HCT116 (cell line): ENCODE measurements around the gene WNT2B. TPM values are rescaled to one million over a fixed set of nuclear protein-coding genes. Genes with fewer than 3 reads are reported as not detected.
"Not testable (repeated sequence)": the region's sequence is repeated elsewhere in the genome, so short reads cannot be mapped to it uniquely, and the experiment has no call there.

Experiments used
- ATAC-seq: fragments of 200-7000 bp; cut with Tn5 transposase; 2 replicates; pipeline ENCODE4 v1.9.1; 2020; ENCODE audit warnings: mild to moderate bottlenecking, moderate library complexity
- BruUV-seq: library from RNA; stranded (reverse); fragments of 400-500 nt; replicated peaks from 2 replicates; lab custom pipeline; 2021; lab: Mats Ljungman, UMichigan
- CTCF ChIA-PET: fragments of 300-600 bp; sonication (Branson Sonifier 250); formaldehyde crosslinking; loops from one replicate; lab custom pipeline; 2021; ENCODE audit warnings: antibody characterized with exemption; lab: Charles Lee
- POLR2A ChIA-PET: fragments of 300-600, 350-600 bp; sonication (Branson Sonifier 250); formaldehyde crosslinking; loops from one replicate; lab custom pipeline; 2021; ENCODE audit warnings: antibody characterized with exemption; lab: Charles Lee
- RAD21 ChIA-PET, 2 experiments: fragments of 300-600 bp; sonication (Branson Sonifier 250); formaldehyde crosslinking; loops; one replicate each; lab custom pipeline; 2023; ENCODE audit warnings: low total read pairs in 2 of 2; ENCODE audit not compliant: uncharacterized antibody in 2 of 2, unreplicated experiment in 2 of 2, low non-redundant PET in 1 of 2; lab: Charles Lee
- DNase-seq: peaks from one replicate; pipeline ENCODE4 v3.0.0-alpha.2; 2010; ENCODE audit warnings: low read depth, low spot score
- H2AFZ ChIP-seq: fragments of 200-600 bp; shearing (Covaris generic), sonication (generic); 2 replicates; pipeline ENCODE4 v1.6.1; 2017; ENCODE audit warnings: low read depth, mixed run types, mixed read lengths, antibody characterized with exemption, low read length; ENCODE audit not compliant: poor library complexity, severe bottlenecking
- H3K27ac ChIP-seq: 2 replicates; pipeline ENCODE4 v1.5.1; 2012; ENCODE audit warnings: low read depth, low read length
- H3K27me3 ChIP-seq: fragments of 200-600 bp; sonication (generic); 2 replicates; pipeline ENCODE4 v1.6.1; 2016; ENCODE audit warnings: mixed run types, low read length, mixed read lengths; ENCODE audit not compliant: insufficient read depth
- H3K36me3 ChIP-seq, 2 experiments: fragments of 200-500 bp in 1 of 2; fragments of 200-600 bp in 1 of 2; sonication (Bioruptor generic) in 1 of 2; sonication (generic) in 1 of 2; 2 replicates each; pipeline versions ENCODE4 v1.5.1 to v1.6.1; 2014 to 2016; ENCODE audit warnings: low read length in 2 of 2, inconsistent platforms in 1 of 2, mixed read lengths in 1 of 2, mixed run types in 1 of 2; ENCODE audit not compliant: insufficient read depth in 2 of 2, control insufficient read depth in 1 of 2
- H3K4me1 ChIP-seq, 2 experiments: fragments of 200-600 bp in 1 of 2; sonication (generic) in 1 of 2; 2 replicates each; pipeline versions ENCODE4 v1.5.1 to v1.6.1; 2012 to 2017; ENCODE audit warnings: low read length in 2 of 2, inconsistent platforms in 1 of 2, mild to moderate bottlenecking in 1 of 2, mixed read lengths in 1 of 2, mixed run types in 1 of 2, moderate library complexity in 1 of 2; ENCODE audit not compliant: insufficient read depth in 2 of 2, control insufficient read depth in 1 of 2
- H3K4me2 ChIP-seq: fragments of 200-600 bp; sonication (generic); 2 replicates; pipeline ENCODE4 v1.6.1; 2017; ENCODE audit warnings: mixed run types, low read length, mixed read lengths
- H3K4me3 ChIP-seq, 2 experiments: fragments of 200-600 bp in 1 of 2; sonication (generic) in 1 of 2; replicated peaks in 1 of 2; 2 replicates each; pipeline ENCODE4 v1.5.1; 2011 to 2016; ENCODE audit warnings: low read length in 2 of 2, control low read depth in 1 of 2, low read depth in 1 of 2, mild to moderate bottlenecking in 1 of 2, mixed read lengths in 1 of 2, mixed run types in 1 of 2
- H3K79me2 ChIP-seq: fragments of 200-600 bp; sonication (generic); 2 replicates; pipeline ENCODE4 v1.6.1; 2017; ENCODE audit warnings: mild to moderate bottlenecking, mixed run types, low read length, moderate library complexity, mixed read lengths; ENCODE audit not compliant: insufficient read depth
- H3K9ac ChIP-seq: fragments of 200-600 bp; sonication (generic); 2 replicates; pipeline ENCODE4 v1.6.1; 2016; ENCODE audit warnings: low read length, mixed read lengths
- H3K9me2 ChIP-seq: fragments of 200-600 bp; sonication (generic), shearing (Covaris generic); 2 replicates; pipeline ENCODE4 v1.6.1; 2017; ENCODE audit warnings: mixed run types, mild to moderate bottlenecking, moderate library complexity; ENCODE audit not compliant: insufficient read depth
- H3K9me3 ChIP-seq, 2 experiments: fragments of 200-500 bp in 1 of 2; fragments of 200-600 bp in 1 of 2; sonication (Bioruptor generic) in 1 of 2; sonication (generic) in 1 of 2; 2 replicates each; pipeline ENCODE4 v1.6.1; 2014 to 2017; ENCODE audit warnings: low read length in 2 of 2, mixed read lengths in 2 of 2, inconsistent platforms in 1 of 2, low read depth in 1 of 2, mild to moderate bottlenecking in 1 of 2, mixed run types in 1 of 2, moderate library complexity in 1 of 2; ENCODE audit not compliant: control insufficient read depth in 1 of 2, insufficient read depth in 1 of 2
- H4K20me1 ChIP-seq: fragments of 200-600 bp; sonication (generic), shearing (Covaris generic); 2 replicates; pipeline ENCODE4 v1.6.1; 2017; ENCODE audit warnings: mixed run types, mild to moderate bottlenecking, moderate library complexity; ENCODE audit not compliant: insufficient read depth
- CEBPB ChIP-seq: IDR thresholded peaks from 2 replicates; pipeline ENCODE4 v1.6.1; 2012; ENCODE audit warnings: low read depth
- ELF1 ChIP-seq: IDR thresholded peaks from 2 replicates; pipeline ENCODE4 v1.6.1; 2012; ENCODE audit warnings: low read depth, borderline replicate concordance
- EZH2 ChIP-seq: fragments of 200-600 bp; sonication (generic); IDR thresholded peaks from 2 replicates; pipeline ENCODE4 v1.6.1; 2017; ENCODE audit warnings: antibody characterized with exemption, mixed run types
- EZH2phosphoT487 ChIP-seq: fragments of 200-600 bp; IDR thresholded peaks from 2 replicates; pipeline ENCODE4 v1.6.1; 2018; ENCODE audit warnings: antibody characterized with exemption, borderline replicate concordance
- FOSL1 ChIP-seq: IDR thresholded peaks from 2 replicates; pipeline ENCODE4 v1.6.1; 2012; ENCODE audit warnings: low read depth
- JUND ChIP-seq: IDR thresholded peaks from 2 replicates; pipeline ENCODE4 v1.6.1; 2012
- POLR2A ChIP-seq: IDR thresholded peaks from 2 replicates; pipeline ENCODE4 v1.7.0; 2011; ENCODE audit warnings: borderline replicate concordance; ENCODE audit not compliant: insufficient read depth, insufficient read length; ENCODE audit errors: extremely low read depth
- POLR2AphosphoS5 ChIP-seq: IDR thresholded peaks from 2 replicates; pipeline ENCODE4 v1.6.1; 2011; ENCODE audit warnings: mild to moderate bottlenecking, low read depth, low read length, moderate library complexity
- RAD21 ChIP-seq: IDR thresholded peaks from 2 replicates; pipeline ENCODE4 v1.6.1; 2012; ENCODE audit warnings: low read depth, mild to moderate bottlenecking
- SP1 ChIP-seq: IDR thresholded peaks from 2 replicates; pipeline ENCODE4 v1.6.1; 2012; ENCODE audit warnings: low read depth
- SRF ChIP-seq: IDR thresholded peaks from 2 replicates; pipeline ENCODE4 v1.6.1; 2012; ENCODE audit warnings: low read depth
- TCF7L2 ChIP-seq: IDR thresholded peaks from 2 replicates; pipeline ENCODE4 v1.7.0; 2011; ENCODE audit warnings: borderline replicate concordance, inconsistent platforms; ENCODE audit not compliant: insufficient read depth, insufficient read length; ENCODE audit errors: extremely low read depth
- YY1 ChIP-seq: IDR thresholded peaks from 2 replicates; pipeline ENCODE4 v1.6.1; 2011; ENCODE audit warnings: low read length, low read depth, moderate library complexity, mild to moderate bottlenecking; ENCODE audit not compliant: insufficient replicate concordance; ENCODE audit errors: extremely low read depth
- intact Hi-C: fragments of 100-400 bp; cut with micrococcal nuclease; formaldehyde crosslinking; loops from 2 replicates; pipeline ENCODE4 v1.10.0; 2022
- total RNA-seq: library from RNA; stranded (reverse); gene quantifications from one replicate; pipeline ENCODE4 v1.2.1, GENCODE V29; 2021; ENCODE audit not compliant: unreplicated experiment
- TF ChIP-seq, protein P1 (sequence below): IDR thresholded peaks from 2 replicates; pipeline ENCODE4 v1.6.1; 2012
- TF ChIP-seq, protein P2 (sequence below), 3 experiments: fragments of 200-600 bp in 1 of 3; sonication (generic) in 1 of 3; IDR thresholded peaks in 2 of 3; conservative IDR thresholded peaks in 1 of 3; 2 replicates each; pipeline ENCODE4 v1.5.1; 2012 to 2017; ENCODE audit warnings: low read depth in 2 of 3, low read length in 2 of 3, antibody characterized with exemption in 1 of 3, borderline replicate concordance in 1 of 3, control low read depth in 1 of 3, mild to moderate bottlenecking in 1 of 3, mixed read lengths in 1 of 3, mixed run types in 1 of 3, moderate library complexity in 1 of 3; ENCODE audit not compliant: insufficient read depth in 1 of 3
- TF ChIP-seq, protein P3 (sequence below): IDR thresholded peaks from 2 replicates; pipeline ENCODE4 v1.6.1; 2012

Gene WNT2B
- total RNA-seq, 1 experiment from 2014 or later = 1.5 TPM

DNA sequence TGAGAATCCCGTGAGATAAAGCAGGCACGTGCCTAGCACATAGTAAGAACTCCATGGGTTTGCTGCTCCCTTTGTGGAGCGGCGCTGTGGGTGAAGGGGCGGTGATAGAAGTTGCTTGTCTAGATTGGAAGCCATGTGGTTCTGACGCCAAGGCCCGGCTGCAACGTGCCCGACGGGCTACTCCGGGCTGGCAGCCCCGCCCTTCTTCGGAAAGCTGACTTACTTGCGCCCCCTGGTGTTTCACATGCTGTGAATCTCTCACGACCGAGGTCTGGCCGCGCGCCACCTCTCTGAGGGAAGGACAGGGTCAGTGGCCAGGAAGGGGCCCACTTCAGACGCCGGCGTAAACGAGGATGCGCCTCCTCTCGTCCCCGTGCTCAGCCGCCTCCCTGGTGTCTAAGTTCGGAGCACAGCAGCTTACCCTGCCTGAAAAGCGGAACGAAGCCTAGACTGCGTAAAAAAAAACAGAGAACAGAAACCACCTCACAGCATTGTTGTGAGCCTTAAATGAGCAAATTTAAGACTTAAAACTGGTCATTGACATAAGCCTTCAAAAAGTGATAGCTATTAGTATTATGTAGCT, 42.6 kb upstream of the WNT2B start:
- POLR2A ChIA-PET = interaction anchor here (0.7 to 1.2 kb wide), 3 partner anchors 27 to 75 kb away, joined by 3 read pairs; partner anchors contain the start of gene CTTNBP2NL
- no peaks in the 10 kb centered on the region for H3K36me3 ChIP-seq
- peak overlapping the region; percentile 19 to 26 for H3K4me3 ChIP-seq
- H3K9ac ChIP-seq = peak overlapping the region; percentile 37
- no peaks in the 10 kb centered on the region for H3K27me3 ChIP-seq
- ATAC-seq = peak; percentile 93
- H3K9me2 ChIP-seq = no peaks in the 10 kb centered on the region
- BruUV-seq = no TSS peak
- CTCF ChIA-PET = interaction anchor here (1.3 to 1.4 kb wide), 2 partner anchors 75 to 76 kb away, joined by 5 to 6 read pairs; no protein-coding TSS in a partner anchor
- H4K20me1 ChIP-seq = no peaks in the 10 kb centered on the region
- H3K4me1 ChIP-seq = peaks cover 0 to 22% of the 10 kb centered on the region in 2 experiments; a peak in 2 of 4 replicates
- RAD21 ChIA-PET = no interaction called here
- H3K4me2 ChIP-seq = peak overlapping the region; percentile 69
- no peak for TF ChIP-seq FOSL1
- no peak for TF ChIP-seq TCF7L2
- TF ChIP-seq YY1 = peak; percentile 37
- TF ChIP-seq CEBPB = no peak
- TF ChIP-seq RAD21 = peak; percentile 90
- TF ChIP-seq, protein P1, sequence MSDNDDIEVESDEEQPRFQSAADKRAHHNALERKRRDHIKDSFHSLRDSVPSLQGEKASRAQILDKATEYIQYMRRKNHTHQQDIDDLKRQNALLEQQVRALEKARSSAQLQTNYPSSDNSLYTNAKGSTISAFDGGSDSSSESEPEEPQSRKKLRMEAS = peak; percentile 98
- no peak for TF ChIP-seq EZH2phosphoT487
- TF ChIP-seq, protein P2, sequence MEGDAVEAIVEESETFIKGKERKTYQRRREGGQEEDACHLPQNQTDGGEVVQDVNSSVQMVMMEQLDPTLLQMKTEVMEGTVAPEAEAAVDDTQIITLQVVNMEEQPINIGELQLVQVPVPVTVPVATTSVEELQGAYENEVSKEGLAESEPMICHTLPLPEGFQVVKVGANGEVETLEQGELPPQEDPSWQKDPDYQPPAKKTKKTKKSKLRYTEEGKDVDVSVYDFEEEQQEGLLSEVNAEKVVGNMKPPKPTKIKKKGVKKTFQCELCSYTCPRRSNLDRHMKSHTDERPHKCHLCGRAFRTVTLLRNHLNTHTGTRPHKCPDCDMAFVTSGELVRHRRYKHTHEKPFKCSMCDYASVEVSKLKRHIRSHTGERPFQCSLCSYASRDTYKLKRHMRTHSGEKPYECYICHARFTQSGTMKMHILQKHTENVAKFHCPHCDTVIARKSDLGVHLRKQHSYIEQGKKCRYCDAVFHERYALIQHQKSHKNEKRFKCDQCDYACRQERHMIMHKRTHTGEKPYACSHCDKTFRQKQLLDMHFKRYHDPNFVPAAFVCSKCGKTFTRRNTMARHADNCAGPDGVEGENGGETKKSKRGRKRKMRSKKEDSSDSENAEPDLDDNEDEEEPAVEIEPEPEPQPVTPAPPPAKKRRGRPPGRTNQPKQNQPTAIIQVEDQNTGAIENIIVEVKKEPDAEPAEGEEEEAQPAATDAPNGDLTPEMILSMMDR (IDR thresholded peaks at IDR 0.05 in 2 of 3, conservative IDR thresholded peaks at IDR 0.05 in 1 of 3; ENCODE audit: borderline replicate concordance in 1 of 3, insufficient read depth in 1 of 3, low read depth in 2 of 3, low read length in 2 of 3) = peak; percentile 74 to 89 (median 80)
- no peak for TF ChIP-seq ELF1
- no peak for TF ChIP-seq SRF
- TF ChIP-seq JUND = no peak
- peak; percentile 67 for TF ChIP-seq POLR2AphosphoS5
- TF ChIP-seq SP1 = no peak; the same call in 1 of the 2 replicates
- no peak for TF ChIP-seq POLR2A
- TF ChIP-seq, protein P3, sequence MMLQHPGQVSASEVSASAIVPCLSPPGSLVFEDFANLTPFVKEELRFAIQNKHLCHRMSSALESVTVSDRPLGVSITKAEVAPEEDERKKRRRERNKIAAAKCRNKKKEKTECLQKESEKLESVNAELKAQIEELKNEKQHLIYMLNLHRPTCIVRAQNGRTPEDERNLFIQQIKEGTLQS = no peak
- TF ChIP-seq EZH2 = no peak
- intact Hi-C loops = loop anchor here (1.0 to 2.0 kb wide), 3 partner anchors 71 to 153 kb away; partner anchors contain the start of genes CAPZA1 and ST7L
- H3K9me3 ChIP-seq = no peaks in the 10 kb centered on the region
- no peak overlapping the region for H3K27ac ChIP-seq
- DNase-seq = peak; percentile 82
- no peaks in the 10 kb centered on the region for H3K79me2 ChIP-seq
- H2AFZ ChIP-seq = peak overlapping the region; percentile 94

- CTCF ChIA-PET, H3K4me2 ChIP-seq, H3K9me3 ChIP-seq, H4K20me1 ChIP-seq, intact Hi-C loops, H3K79me2 ChIP-seq, BruUV-seq, H3K4me3 ChIP-seq, H3K9me2 ChIP-seq, DNase-seq, H3K27me3 ChIP-seq, H3K9ac ChIP-seq, RAD21 ChIA-PET, H2AFZ ChIP-seq, POLR2A ChIA-PET, H3K27ac ChIP-seq, H3K36me3 ChIP-seq, ATAC-seq: not testable (repeated sequence)
- H3K4me1 ChIP-seq = peaks cover 0 to 13% of the 10 kb centered on the region in 2 experiments; a peak in 2 of 4 replicates
Observed at GRCh38 chr1:112470324-112470723, 38.4 kb upstream of the WNT2B start.
